Trophoblast cell (in vitro differentiated cells and primary cell): ENCODE results near the gene TMEM174.
A peak's percentile ranks its signal among the peaks of the same experiment; 100 is the strongest.
"Not testable (repeated sequence)": the region's sequence is repeated elsewhere in the genome, so short reads cannot be mapped to it uniquely, and the experiment has no call there.

Source experiments
- DNase-seq, 2 donors: peaks; one replicate each; pipeline ENCODE4 v3.0.0-alpha.2; 2016
- H2AFZ ChIP-seq: 2 replicates; pipeline ENCODE4 v1.6.1; 2013; ENCODE audit warnings: low read length, moderate library complexity, mild to moderate bottlenecking; ENCODE audit not compliant: insufficient read depth, poor library complexity
- H2AK5ac ChIP-seq: 2 replicates; pipeline ENCODE4 v1.6.1; 2013; ENCODE audit warnings: mild to moderate bottlenecking, low read length
- H2BK120ac ChIP-seq: 2 replicates; pipeline ENCODE4 v1.6.1; 2013; ENCODE audit warnings: low read length, mild to moderate bottlenecking, moderate library complexity; ENCODE audit not compliant: insufficient read depth, poor library complexity
- H2BK12ac ChIP-seq: 2 replicates; pipeline ENCODE4 v1.6.1; 2013; ENCODE audit warnings: mild to moderate bottlenecking, low read length, moderate library complexity
- H2BK5ac ChIP-seq: 2 replicates; pipeline ENCODE4 v1.6.1; 2013; ENCODE audit warnings: low read length, low read depth, moderate library complexity, mild to moderate bottlenecking; ENCODE audit not compliant: poor library complexity
- H3K14ac ChIP-seq: 2 replicates; pipeline ENCODE4 v1.6.1; 2013; ENCODE audit warnings: mild to moderate bottlenecking, low read length
- H3K18ac ChIP-seq: 2 replicates; pipeline ENCODE4 v1.6.1; 2013; ENCODE audit warnings: mild to moderate bottlenecking, low read length
- H3K23ac ChIP-seq: 2 replicates; pipeline ENCODE4 v1.6.1; 2013; ENCODE audit warnings: low read length
- H3K27ac ChIP-seq: 2 replicates; pipeline ENCODE4 v1.5.1; 2013; ENCODE audit warnings: low read depth, mild to moderate bottlenecking, inconsistent platforms, low read length, moderate library complexity
- H3K27me3 ChIP-seq: 2 replicates; pipeline ENCODE4 v1.6.1; 2013; ENCODE audit warnings: inconsistent platforms, mild to moderate bottlenecking, low read length, moderate library complexity; ENCODE audit not compliant: insufficient read depth
- H3K36me3 ChIP-seq, 2 experiments: 1 replicate in 1 of 2; 2 replicates in 1 of 2; pipeline ENCODE4 v1.6.1; 2013; ENCODE audit warnings: low read length in 2 of 2, mild to moderate bottlenecking in 2 of 2, moderate library complexity in 1 of 2; ENCODE audit not compliant: insufficient read depth in 2 of 2, control insufficient read depth in 1 of 2
- H3K4ac ChIP-seq: 2 replicates; pipeline ENCODE4 v1.6.1; 2013; ENCODE audit warnings: low read depth, mild to moderate bottlenecking, low read length, moderate library complexity
- H3K4me1 ChIP-seq, 2 experiments: 1 replicate in 1 of 2; 2 replicates in 1 of 2; pipeline ENCODE4 v1.6.1; 2013; ENCODE audit warnings: low read length in 2 of 2, mild to moderate bottlenecking in 2 of 2, moderate library complexity in 1 of 2; ENCODE audit not compliant: insufficient read depth in 2 of 2, control insufficient read depth in 1 of 2
- H3K4me2 ChIP-seq: 2 replicates; pipeline ENCODE4 v1.6.1; 2013; ENCODE audit warnings: inconsistent platforms, mild to moderate bottlenecking, low read length, moderate library complexity
- H3K4me3 ChIP-seq: 2 replicates; pipeline ENCODE4 v1.5.1; 2013; ENCODE audit warnings: mild to moderate bottlenecking, low read depth, low read length, inconsistent platforms
- H3K79me1 ChIP-seq: one replicate; pipeline ENCODE4 v1.6.1; 2013; ENCODE audit warnings: low read length
- H3K79me2 ChIP-seq: 2 replicates; pipeline ENCODE4 v1.6.1; 2013; ENCODE audit warnings: low read length, mild to moderate bottlenecking; ENCODE audit not compliant: control insufficient read depth, insufficient read depth, poor library complexity
- H3K9ac ChIP-seq: 2 replicates; pipeline ENCODE4 v1.6.1; 2013; ENCODE audit warnings: mild to moderate bottlenecking, low read length
- H3K9me3 ChIP-seq: 2 replicates; pipeline ENCODE4 v1.6.1; 2013; ENCODE audit warnings: low read depth, mild to moderate bottlenecking, control low read depth, inconsistent platforms, low read length; ENCODE audit not compliant: insufficient read depth
- H4K12ac ChIP-seq: 2 replicates; pipeline ENCODE4 v1.6.1; 2013; ENCODE audit warnings: low read depth, mild to moderate bottlenecking, low read length, moderate library complexity
- H4K8ac ChIP-seq: 2 replicates; pipeline ENCODE4 v1.6.1; 2013; ENCODE audit warnings: low read depth, mild to moderate bottlenecking, low read length, moderate library complexity
- H4K91ac ChIP-seq: one replicate; pipeline ENCODE4 v1.6.1; 2013; ENCODE audit warnings: low read depth, mild to moderate bottlenecking, low read length, moderate library complexity
- WGBS: extraction: QIAGEN DNeasy Blood & Tissue Kit; methylation state at CpG from one replicate; pipeline ENCODE4 v1.1.7; 2013; ENCODE audit warnings: missing lambda C conversion rate; ENCODE audit not compliant: insufficient read length, insufficient coverage; ENCODE audit errors: extremely low coverage; 5-methylcytosine and 5-hydroxymethylcytosine counted together

Gene TMEM174

DNA sequence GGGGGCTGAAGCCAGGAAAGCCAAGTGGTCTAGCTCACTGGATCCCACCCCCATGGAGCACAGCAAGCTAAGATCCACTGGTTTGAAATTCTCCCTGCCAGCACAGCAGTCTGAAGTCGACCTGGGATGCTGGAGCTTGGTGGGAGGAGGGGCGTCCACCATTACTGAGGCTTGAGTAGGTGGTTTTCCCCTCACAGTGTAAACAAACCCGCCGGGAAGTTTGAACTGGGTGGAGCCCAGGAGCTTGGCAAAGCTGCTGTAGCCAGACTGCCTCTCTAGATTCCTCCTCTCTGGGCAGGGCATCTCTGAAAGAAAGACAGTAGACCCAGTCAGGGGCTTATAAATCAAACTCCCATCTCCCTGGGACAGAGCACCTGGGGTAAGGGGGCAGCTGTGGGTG is 34.2 kb downstream of the TMEM174 start:
- not testable (repeated sequence) for H3K27me3 ChIP-seq, H2BK5ac ChIP-seq, H4K91ac ChIP-seq, H3K4ac ChIP-seq, H3K36me3 ChIP-seq, H3K27ac ChIP-seq, H4K12ac ChIP-seq, H3K9ac ChIP-seq, H2AFZ ChIP-seq, H3K18ac ChIP-seq, H3K4me3 ChIP-seq, H3K79me1 ChIP-seq, H3K14ac ChIP-seq, H3K9me3 ChIP-seq, H3K23ac ChIP-seq, H3K4me1 ChIP-seq, H3K4me2 ChIP-seq, H4K8ac ChIP-seq, H2AK5ac ChIP-seq, H2BK12ac ChIP-seq, H3K79me2 ChIP-seq, H2BK120ac ChIP-seq, DNase-seq
- WGBS = no CpG with 5 or more reads among the region's 4 CpGs

DNA sequence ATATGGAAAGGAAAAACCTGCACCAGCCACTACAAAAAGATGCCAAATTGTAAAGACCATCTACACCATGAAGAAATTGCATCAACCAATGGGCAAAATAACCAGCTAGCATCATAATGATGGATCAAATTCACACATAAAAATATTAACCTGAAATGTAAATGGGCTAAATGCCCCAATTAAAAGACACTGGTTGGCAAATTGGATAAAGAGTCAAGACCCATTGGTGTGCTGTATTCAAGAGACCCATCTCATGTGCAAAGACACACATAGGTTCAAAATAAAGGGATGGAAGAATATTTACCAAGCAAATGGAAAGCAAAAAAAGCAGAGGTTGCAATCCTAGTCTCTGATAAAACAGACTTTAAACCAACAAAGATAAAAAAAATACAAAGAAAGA is 36.1 kb downstream of the TMEM174 start:
- H2BK12ac ChIP-seq, H3K27ac ChIP-seq, H2BK120ac ChIP-seq, H3K4me2 ChIP-seq, H4K91ac ChIP-seq, H3K23ac ChIP-seq, H3K4me1 ChIP-seq, H3K9me3 ChIP-seq, H2AK5ac ChIP-seq, H3K18ac ChIP-seq, H3K79me1 ChIP-seq, H3K9ac ChIP-seq, H3K27me3 ChIP-seq, H4K12ac ChIP-seq, H3K79me2 ChIP-seq, H2AFZ ChIP-seq, H3K14ac ChIP-seq, DNase-seq, H3K4me3 ChIP-seq, H3K4ac ChIP-seq, H4K8ac ChIP-seq, H3K36me3 ChIP-seq, H2BK5ac ChIP-seq: not testable (repeated sequence)

- not testable (repeated sequence) for H4K12ac ChIP-seq, H3K79me2 ChIP-seq, H3K36me3 ChIP-seq, H3K18ac ChIP-seq, H2BK12ac ChIP-seq, H3K27ac ChIP-seq, H3K9ac ChIP-seq, H3K9me3 ChIP-seq, H3K4ac ChIP-seq, H3K27me3 ChIP-seq, H3K14ac ChIP-seq, H2BK5ac ChIP-seq, H3K79me1 ChIP-seq, H4K8ac ChIP-seq, H3K23ac ChIP-seq, H3K4me2 ChIP-seq, H4K91ac ChIP-seq, H2AK5ac ChIP-seq, DNase-seq, H3K4me3 ChIP-seq, H2BK120ac ChIP-seq, H3K4me1 ChIP-seq, H2AFZ ChIP-seq
- WGBS = no CpG with 5 or more reads among the region's 3 CpGs
Measured at GRCh38 chr5:73212693-73213092, 39.7 kb downstream of the TMEM174 start.

GRCh38 chr5:73213566-73213998 is 40.6 kb downstream of the TMEM174 start:
- Histone ChIP-seq H2AFZ (no peak overlapping the region), H3K4me2 (no peak overlapping the region), H3K79me1 (peaks cover 3% of the 10 kb centered on the region), H4K91ac (peak overlapping the region; percentile 2), H3K27ac (no peak overlapping the region), H3K18ac (no peak overlapping the region), H3K14ac (no peak overlapping the region), H3K4me3 (no peak overlapping the region), H3K23ac (no peak overlapping the region), H3K9ac (no peak overlapping the region), H2BK120ac (no peak overlapping the region), H3K36me3 (no peaks in the 10 kb centered on the region), H2AK5ac (no peak overlapping the region), H3K27me3 (no peaks in the 10 kb centered on the region), H4K12ac (no peak overlapping the region), H2BK12ac (no peak overlapping the region), H3K79me2 (no peaks in the 10 kb centered on the region), H3K4ac (no peak overlapping the region), H4K8ac (no peak overlapping the region), H2BK5ac (no peak overlapping the region), H3K9me3 (no peaks in the 10 kb centered on the region), H3K4me1 (peaks cover 3 to 10% of the 10 kb centered on the region in 2 experiments)
- no peak for DNase-seq
- no CpG with 5 or more reads among the region's 6 CpGs for WGBS
